ENCODE measurements around the gene CACNA1C. TPM values are rescaled to one million over a fixed set of nuclear protein-coding genes. Genes with fewer than 3 reads are reported as not detected.
A peak's percentile ranks its signal among the peaks of the same experiment; 100 is the strongest.
"Not testable (repeated sequence)": the region's sequence is repeated elsewhere in the genome, so short reads cannot be mapped to it uniquely, and the experiment has no call there.

The CACNA1C gene
- total RNA-seq, 1 experiment from 2014 or later: 1.8 TPM

- DNase-seq (ENCODE audit: low read depth): no peak
Observed at GRCh38 chr12:2667716-2668440, 615.1 kb downstream of the CACNA1C start.

DNA sequence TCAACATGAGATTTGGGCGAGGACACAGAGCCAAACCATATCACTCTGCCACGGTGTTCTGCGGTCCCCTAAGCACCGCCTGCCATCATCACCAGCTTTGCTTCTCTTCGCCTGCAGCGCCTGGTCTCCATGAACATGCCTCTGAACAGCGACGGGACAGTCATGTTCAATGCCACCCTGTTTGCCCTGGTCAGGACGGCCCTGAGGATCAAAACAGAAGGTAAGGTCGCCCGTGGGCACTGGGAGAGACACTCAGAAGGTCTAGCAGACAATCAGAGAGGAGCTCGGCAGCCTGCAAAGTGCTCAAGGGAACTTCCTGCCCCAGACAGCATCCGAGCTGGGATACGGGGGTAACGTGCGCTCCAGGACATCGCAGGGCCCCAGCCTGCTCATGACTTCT lies 616.0 kb downstream of the CACNA1C start:
- DNase-seq (ENCODE audit: low read depth): no peak

DNA sequence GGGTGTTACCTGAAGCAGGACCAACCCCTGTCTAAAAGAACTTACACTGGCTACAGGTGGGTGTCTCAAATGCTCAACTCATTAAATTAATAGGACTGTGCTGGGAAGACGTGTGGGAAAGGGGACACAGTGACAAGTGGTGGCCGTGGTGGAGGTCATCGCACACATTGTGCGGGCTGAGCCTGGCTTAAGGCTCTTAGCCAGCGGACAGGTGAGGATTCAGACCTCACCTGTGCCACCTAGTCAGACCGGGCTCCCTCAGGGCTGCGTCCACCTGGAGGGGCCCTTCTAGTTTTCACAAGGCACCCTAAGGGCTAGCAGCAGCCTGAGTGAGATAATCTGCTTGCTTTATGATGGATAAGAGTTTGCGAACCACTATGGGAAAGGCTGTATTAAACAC lies 616.8 kb downstream of the CACNA1C start:
- DNase-seq (ENCODE audit: low read depth): no peak

GRCh38 chr12:2672863-2673262 lies 620.1 kb downstream of the CACNA1C start:
- no peak for DNase-seq (ENCODE audit: low read depth)

- DNase-seq (ENCODE audit: low read depth): no peak
Observed at GRCh38 chr12:2673966-2674810, 621.4 kb downstream of the CACNA1C start.

DNA sequence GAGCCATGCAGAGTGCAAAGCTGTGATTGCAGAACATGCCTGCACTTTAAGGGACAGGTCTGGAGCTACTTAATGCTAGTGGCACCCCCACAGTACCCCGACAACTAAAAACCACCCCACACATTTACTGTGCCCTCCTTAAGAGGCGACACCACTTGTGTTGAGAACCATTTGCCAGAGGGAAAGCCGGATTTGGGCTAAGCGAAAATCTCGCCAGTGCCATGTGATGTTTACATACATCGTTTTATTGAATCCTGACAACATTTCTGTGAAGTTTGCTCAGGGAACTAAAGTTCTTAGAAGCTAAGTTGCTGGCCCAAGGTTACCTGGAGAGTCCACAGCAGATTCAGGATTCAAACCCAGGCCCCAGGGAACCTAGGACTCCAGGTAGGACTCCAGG lies 623.0 kb downstream of the CACNA1C start:
- no peak for DNase-seq (ENCODE audit: low read depth)

DNA sequence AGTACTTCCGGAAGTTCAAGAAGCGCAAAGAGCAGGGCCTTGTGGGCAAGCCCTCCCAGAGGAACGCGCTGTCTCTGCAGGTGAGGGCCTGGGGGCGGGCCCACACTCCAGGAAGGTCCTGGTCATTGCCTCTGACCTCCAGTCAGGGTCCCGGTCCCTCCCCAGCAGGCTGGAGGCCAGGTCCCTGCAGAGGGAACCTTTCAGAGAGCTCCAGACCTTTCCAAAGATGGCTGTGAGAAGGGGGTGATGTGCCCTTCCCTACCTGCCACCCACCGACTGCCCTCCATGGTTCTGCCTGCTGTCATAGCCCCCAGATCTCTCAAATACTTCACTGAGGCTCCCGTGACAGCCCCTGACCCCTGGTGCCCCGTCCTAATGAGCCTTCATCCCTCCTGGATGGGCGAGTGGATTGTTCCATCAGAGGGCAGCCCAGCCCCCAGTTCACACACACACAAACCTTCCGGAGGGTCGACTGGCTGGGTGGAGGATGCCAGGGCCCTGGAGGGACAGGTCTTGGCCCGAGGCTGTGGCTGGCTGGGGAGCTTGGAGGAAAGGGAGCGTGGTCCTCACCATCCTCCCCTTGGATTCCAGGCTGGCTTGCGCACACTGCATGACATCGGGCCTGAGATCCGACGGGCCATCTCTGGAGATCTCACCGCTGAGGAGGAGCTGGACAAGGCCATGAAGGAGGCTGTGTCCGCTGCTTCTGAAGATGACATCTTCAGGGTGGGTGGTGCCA lies 624.5 kb downstream of the CACNA1C start:
- no peak for DNase-seq (ENCODE audit: low read depth)

GRCh38 chr12:2678426-2678825 lies 625.6 kb downstream of the CACNA1C start:
- DNase-seq (ENCODE audit: low read depth): no peak

GRCh38 chr12:2679068-2679815 lies 626.5 kb downstream of the CACNA1C start:
- no peak for DNase-seq (ENCODE audit: low read depth)

GRCh38 chr12:2679816-2680675 lies 627.3 kb downstream of the CACNA1C start:
- DNase-seq (ENCODE audit: low read depth): no peak

- no peak for DNase-seq (ENCODE audit: low read depth)
Observed at GRCh38 chr12:2680676-2681039, 627.9 kb downstream of the CACNA1C start.

DNA sequence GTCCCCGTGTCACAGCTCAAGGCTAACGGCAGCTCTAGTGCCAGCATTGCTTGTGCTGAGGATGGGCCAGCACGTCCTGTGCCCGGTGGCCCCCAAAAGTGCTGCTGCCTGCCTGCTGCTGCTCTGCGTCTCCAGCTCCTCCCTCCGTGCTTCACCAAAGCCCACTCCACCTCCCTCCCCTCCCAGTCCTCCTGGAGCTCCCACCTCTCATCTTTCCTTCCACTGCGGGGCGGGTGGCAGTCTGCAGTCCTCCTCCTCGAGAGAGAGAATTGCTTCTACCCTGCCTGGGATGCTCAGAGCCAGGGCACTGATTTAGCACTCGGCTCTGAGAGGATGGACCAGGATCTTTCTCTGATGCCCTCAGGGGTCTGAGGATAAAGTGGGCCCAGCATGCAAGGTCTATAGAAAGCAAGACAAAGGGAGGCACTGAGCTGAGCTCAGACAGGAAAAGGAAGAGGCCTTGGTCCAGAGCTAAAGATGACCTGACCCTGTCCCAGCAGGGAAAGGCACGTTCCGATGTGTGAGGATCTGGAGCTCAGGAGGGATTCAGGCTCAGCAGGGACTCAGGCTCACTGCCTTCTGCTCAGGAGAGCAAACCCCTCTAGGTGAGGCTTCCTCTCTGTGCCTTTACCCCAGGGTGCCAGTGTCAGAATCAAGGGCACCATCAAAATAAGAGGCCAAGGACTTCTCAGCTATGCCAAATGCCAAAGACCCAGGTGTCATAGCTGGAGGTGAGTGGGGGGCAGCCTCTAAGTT lies 628.8 kb downstream of the CACNA1C start:
- no peak for DNase-seq (ENCODE audit: low read depth)

- peak; percentile 54 for DNase-seq (ENCODE audit: low read depth)
Observed at GRCh38 chr12:2682296-2683251, 629.8 kb downstream of the CACNA1C start.

- no peak for DNase-seq (ENCODE audit: low read depth)
Observed at GRCh38 chr12:2683283-2684025, 630.7 kb downstream of the CACNA1C start.

DNA sequence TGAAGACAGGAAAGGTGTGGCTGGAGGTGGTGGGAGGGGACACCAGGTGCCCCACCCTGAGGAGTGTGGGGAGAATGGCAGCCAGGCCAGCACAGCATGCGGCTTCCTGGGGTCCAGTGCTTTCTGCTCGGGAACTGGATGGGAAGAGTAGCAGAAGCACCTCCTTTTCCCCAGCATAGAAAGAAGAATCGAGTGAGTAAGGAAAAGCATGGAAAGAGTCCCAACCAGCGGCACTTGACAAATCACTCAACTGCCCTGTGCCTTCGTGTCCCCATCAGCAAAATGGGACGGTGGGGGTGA lies 631.2 kb downstream of the CACNA1C start:
- not testable (repeated sequence) for DNase-seq (ENCODE audit: low read depth)

GRCh38 chr12:2685620-2686279 lies 633.0 kb downstream of the CACNA1C start:
- not testable (repeated sequence) for DNase-seq (ENCODE audit: low read depth)

DNA sequence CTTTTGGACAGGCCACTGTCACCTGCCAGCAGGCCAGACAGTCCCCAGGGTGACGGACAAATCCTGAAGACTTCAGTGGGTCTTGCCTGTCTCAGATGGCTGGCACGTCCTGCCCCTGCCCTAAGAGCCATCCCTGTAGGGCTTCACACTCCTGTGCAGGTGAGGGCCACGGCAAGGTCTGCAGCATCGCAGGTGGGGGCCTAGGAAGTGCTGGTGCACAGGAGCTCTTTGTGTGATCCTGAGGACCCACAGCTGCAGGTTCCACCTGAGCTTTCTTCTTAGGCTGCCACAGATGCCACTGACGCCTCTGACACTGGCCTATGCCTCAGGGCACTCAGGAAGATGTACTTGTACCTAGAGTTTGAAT lies 633.5 kb downstream of the CACNA1C start:
- DNase-seq (ENCODE audit: low read depth): no peak

DNA sequence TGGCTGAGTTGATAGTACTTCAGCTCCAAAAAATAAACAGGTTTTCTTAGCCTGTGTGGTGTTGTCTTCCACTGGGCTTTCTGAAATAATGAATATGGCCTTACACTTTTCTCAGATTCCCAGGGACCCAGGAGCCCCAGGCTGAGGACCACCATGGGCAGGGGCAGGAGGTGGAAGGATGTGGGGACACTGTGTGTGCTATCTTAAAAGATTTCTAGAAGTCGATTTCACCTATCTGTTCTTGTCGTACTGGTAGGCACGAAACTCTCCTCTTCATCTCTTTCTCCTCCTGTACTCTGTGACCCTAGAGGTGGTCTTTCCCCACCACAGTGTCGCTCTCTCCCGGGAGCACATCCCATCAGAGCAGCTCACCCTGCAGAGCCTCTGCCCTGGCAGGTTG lies 634.3 kb downstream of the CACNA1C start:
- DNase-seq (ENCODE audit: low read depth): no peak
